PC-3 (cell line): ENCODE data around the gene CLEC17A. TPM values are rescaled to one million over a fixed set of nuclear protein-coding genes. Genes with fewer than 3 reads are reported as not detected.
"Not testable (repeated sequence)": the region's sequence is repeated elsewhere in the genome, so short reads cannot be mapped to it uniquely, and the experiment has no call there.

ENCODE experiments used
- ATAC-seq: fragments of 200-7000 bp; cut with Tn5 transposase; 2 replicates; pipeline ENCODE4 v1.9.1; 2020; ENCODE audit warnings: mild to moderate bottlenecking, moderate library complexity
- BruUV-seq: library from RNA; stranded (reverse); fragments of 400-500 nt; replicated peaks from 2 replicates; lab custom pipeline; 2021; lab: Mats Ljungman, UMichigan
- CTCF ChIA-PET: fragments of 300-600 bp; sonication (Branson Sonifier 250); formaldehyde crosslinking; loops from one replicate; lab custom pipeline; 2022; ENCODE audit warnings: antibody characterized with exemption; lab: Charles Lee
- POLR2A ChIA-PET: fragments of 300-600 bp; sonication (Branson Sonifier 250); formaldehyde crosslinking; loops from one replicate; lab custom pipeline; 2022; ENCODE audit warnings: antibody characterized with exemption; ENCODE audit not compliant: unreplicated experiment; lab: Charles Lee
- DNase-seq: peaks from one replicate; pipeline ENCODE4 v3.0.0-alpha.2; 2015
- H2AFZ ChIP-seq: fragments of 300-600 bp; sonication (generic); 2 replicates; pipeline ENCODE4 v1.6.0; 2016; ENCODE audit warnings: antibody characterized with exemption, low read length
- H3F3A ChIP-seq: fragments of 300-600 bp; sonication (generic); one replicate; pipeline ENCODE4 v1.6.0; 2017; ENCODE audit warnings: antibody characterized with exemption, low read length, control low read depth, mild to moderate bottlenecking; ENCODE audit not compliant: unreplicated experiment
- H3K27ac ChIP-seq: fragments of 300-600 bp; sonication (generic); 2 replicates; pipeline ENCODE4 v1.5.1; 2016; ENCODE audit warnings: mild to moderate bottlenecking, low read length
- H3K27me3 ChIP-seq: fragments of 300-600 bp; sonication (generic); 2 replicates; pipeline ENCODE4 v1.6.1; 2016; ENCODE audit warnings: low read length, mixed read lengths
- H3K36me3 ChIP-seq: fragments of 300-600 bp; sonication (generic); 2 replicates; pipeline ENCODE4 v1.6.1; 2016; ENCODE audit warnings: low read depth, mixed run types, low read length, mixed read lengths
- H3K4me1 ChIP-seq: fragments of 300-600 bp; sonication (generic); 2 replicates; pipeline ENCODE4 v1.5.1; 2016; ENCODE audit warnings: low read length; ENCODE audit not compliant: insufficient read depth
- H3K4me2 ChIP-seq: fragments of 300-600 bp; sonication (generic); 2 replicates; pipeline ENCODE4 v1.6.0; 2016; ENCODE audit warnings: low read length
- H3K4me3 ChIP-seq: fragments of 300-600 bp; sonication (generic); 2 replicates; pipeline ENCODE4 v1.5.1; 2016; ENCODE audit warnings: mild to moderate bottlenecking, low read length, mixed read lengths
- H3K79me2 ChIP-seq: fragments of 300-600 bp; sonication (generic); 2 replicates; pipeline ENCODE4 v1.6.1; 2017; ENCODE audit warnings: low read length, mixed read lengths
- H3K9ac ChIP-seq: fragments of 300-600 bp; sonication (generic); 2 replicates; pipeline ENCODE4 v1.6.0; 2016; ENCODE audit warnings: mild to moderate bottlenecking, low read length
- H3K9me2 ChIP-seq: fragments of 300-600 bp; sonication (generic); replicated peaks from 2 replicates; pipeline ENCODE4 v1.6.1; 2016; ENCODE audit warnings: mixed run types, low read length, mixed read lengths
- H3K9me3 ChIP-seq: fragments of 300-600 bp; sonication (generic); 2 replicates; pipeline ENCODE4 v1.6.1; 2016; ENCODE audit warnings: low read length, mixed read lengths
- H4K20me1 ChIP-seq: fragments of 300-600 bp; sonication (generic); 2 replicates; pipeline ENCODE4 v1.6.1; 2016; ENCODE audit warnings: low read length, mixed read lengths
- EZH2 ChIP-seq: fragments of 300-600 bp; sonication (generic); IDR thresholded peaks from one replicate; pipeline ENCODE4 v1.6.1; 2017; ENCODE audit warnings: antibody characterized with exemption, mild to moderate bottlenecking, low read length; ENCODE audit not compliant: unreplicated experiment
- EZH2phosphoT487 ChIP-seq: fragments of 300-600 bp; sonication (generic); IDR thresholded peaks from 2 replicates; pipeline ENCODE4 v1.6.1; 2018; ENCODE audit warnings: mild to moderate bottlenecking, antibody characterized with exemption, low read length, borderline replicate concordance
- intact Hi-C: fragments of 100-400 bp; cut with micrococcal nuclease; formaldehyde crosslinking; loops from 2 replicates; pipeline ENCODE4 v1.9.0; 2023
- total RNA-seq: library from RNA; depleted of rRNA; stranded (reverse); fragments of >200 nt; gene quantifications from 2 replicates; pipeline ENCODE4 v1.2.3, GENCODE V29; 2014
- TF ChIP-seq, protein P1 (sequence below): fragments of 300-600 bp; sonication (generic); conservative IDR thresholded peaks from 2 replicates; pipeline ENCODE4 v1.5.1; 2017; ENCODE audit warnings: antibody characterized with exemption, low read depth, mild to moderate bottlenecking, low read length

CLEC17A gene
- total RNA-seq, 1 experiment from 2014 or later, result not detected

DNA sequence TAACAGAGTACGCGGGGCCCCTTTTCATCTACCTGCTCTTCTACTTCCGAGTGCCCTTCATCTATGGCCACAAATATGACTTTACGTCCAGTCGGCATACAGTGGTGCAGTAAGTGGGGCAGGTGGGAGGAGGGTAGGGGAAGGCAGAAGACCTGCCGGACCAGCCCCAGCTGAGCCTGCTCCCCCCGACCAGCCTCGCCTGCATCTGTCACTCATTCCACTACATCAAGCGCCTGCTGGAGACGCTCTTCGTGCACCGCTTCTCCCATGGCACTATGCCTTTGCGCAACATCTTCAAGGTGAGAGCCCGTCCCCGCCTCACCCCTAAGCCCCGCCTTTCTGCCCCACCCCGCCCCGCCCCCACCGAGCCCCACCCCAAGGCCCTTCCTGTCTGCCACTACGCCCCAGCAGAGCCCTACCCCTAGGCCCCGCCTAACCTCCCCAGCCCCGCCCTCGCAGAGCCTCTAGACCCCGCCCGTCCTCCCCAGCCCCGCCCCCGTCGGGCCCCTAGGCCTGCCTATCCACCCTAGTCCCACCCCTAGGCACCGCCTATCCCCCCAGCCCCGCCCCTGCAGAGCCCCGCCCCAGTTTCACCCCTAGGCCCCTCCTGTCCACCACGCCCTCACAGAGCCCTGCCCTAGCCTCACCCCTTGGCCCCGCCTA lies 18.8 kb upstream of the CLEC17A start:
- Histone ChIP-seq H3K9ac (no peak overlapping the region), H3K27me3 (no peaks in the 10 kb centered on the region), H2AFZ (no peak overlapping the region), H3K27ac (no peak overlapping the region), H3K9me3 (no peaks in the 10 kb centered on the region), H3K9me2 (no peaks in the 10 kb centered on the region), H3K4me1 (no peaks in the 10 kb centered on the region), H3K4me3 (no peak overlapping the region), H4K20me1 (no peaks in the 10 kb centered on the region), H3K36me3 (peaks cover 8% of the 10 kb centered on the region; the same call in 1 of the 2 replicates), H3K4me2 (no peak overlapping the region), H3K79me2 (peaks cover 40% of the 10 kb centered on the region), H3F3A (no peaks in the 10 kb centered on the region)
- POLR2A ChIA-PET, result no interaction called here
- CTCF ChIA-PET, result no interaction called here
- peak; percentile 54 for DNase-seq
- TF ChIP-seq EZH2phosphoT487 (no peak), EZH2 (no peak)
- TF ChIP-seq, protein P1, sequence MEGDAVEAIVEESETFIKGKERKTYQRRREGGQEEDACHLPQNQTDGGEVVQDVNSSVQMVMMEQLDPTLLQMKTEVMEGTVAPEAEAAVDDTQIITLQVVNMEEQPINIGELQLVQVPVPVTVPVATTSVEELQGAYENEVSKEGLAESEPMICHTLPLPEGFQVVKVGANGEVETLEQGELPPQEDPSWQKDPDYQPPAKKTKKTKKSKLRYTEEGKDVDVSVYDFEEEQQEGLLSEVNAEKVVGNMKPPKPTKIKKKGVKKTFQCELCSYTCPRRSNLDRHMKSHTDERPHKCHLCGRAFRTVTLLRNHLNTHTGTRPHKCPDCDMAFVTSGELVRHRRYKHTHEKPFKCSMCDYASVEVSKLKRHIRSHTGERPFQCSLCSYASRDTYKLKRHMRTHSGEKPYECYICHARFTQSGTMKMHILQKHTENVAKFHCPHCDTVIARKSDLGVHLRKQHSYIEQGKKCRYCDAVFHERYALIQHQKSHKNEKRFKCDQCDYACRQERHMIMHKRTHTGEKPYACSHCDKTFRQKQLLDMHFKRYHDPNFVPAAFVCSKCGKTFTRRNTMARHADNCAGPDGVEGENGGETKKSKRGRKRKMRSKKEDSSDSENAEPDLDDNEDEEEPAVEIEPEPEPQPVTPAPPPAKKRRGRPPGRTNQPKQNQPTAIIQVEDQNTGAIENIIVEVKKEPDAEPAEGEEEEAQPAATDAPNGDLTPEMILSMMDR, result no peak
- intact Hi-C loops, result no loop called here
- no TSS peak for BruUV-seq
- ATAC-seq, result peak; percentile 21

DNA sequence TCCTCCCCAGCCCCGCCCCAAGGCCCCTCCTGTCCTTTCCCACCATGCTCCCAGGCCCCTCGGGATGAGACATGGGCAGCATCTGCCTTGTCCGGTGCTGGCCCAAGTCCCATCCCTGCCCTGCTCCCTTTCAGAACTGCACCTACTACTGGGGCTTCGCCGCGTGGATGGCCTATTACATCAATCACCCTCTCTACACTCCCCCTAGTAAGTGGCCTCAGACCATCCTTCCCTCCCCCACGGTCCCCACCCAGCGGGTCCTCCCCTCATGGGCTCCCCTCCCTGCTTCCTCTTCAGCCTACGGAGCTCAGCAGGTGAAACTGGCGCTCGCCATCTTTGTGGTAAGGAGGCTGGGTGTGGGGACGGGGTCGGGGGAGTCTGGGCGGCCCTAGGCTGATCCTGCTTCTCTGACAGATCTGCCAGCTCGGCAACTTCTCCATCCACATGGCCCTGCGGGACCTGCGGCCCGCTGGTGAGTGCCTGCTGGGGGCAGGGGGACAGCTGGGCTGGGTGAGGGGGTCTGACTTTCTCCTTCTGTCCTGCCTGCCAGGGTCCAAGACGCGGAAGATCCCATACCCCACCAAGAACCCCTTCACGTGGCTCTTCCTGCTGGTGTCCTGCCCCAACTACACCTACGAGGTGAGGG lies 18.1 kb upstream of the CLEC17A start:
- H3K4me2 ChIP-seq, H3K36me3 ChIP-seq, POLR2A ChIA-PET, H3K27ac ChIP-seq, H3K27me3 ChIP-seq, H3K9me3 ChIP-seq, intact Hi-C loops, ATAC-seq, H3K4me1 ChIP-seq, H3K9ac ChIP-seq, H2AFZ ChIP-seq, CTCF ChIA-PET, DNase-seq, H3F3A ChIP-seq, H3K9me2 ChIP-seq, H3K4me3 ChIP-seq, H4K20me1 ChIP-seq: not testable (repeated sequence)
- peaks cover 40% of the 10 kb centered on the region for H3K79me2 ChIP-seq
- BruUV-seq, result TSS peak; percentile 77

DNA sequence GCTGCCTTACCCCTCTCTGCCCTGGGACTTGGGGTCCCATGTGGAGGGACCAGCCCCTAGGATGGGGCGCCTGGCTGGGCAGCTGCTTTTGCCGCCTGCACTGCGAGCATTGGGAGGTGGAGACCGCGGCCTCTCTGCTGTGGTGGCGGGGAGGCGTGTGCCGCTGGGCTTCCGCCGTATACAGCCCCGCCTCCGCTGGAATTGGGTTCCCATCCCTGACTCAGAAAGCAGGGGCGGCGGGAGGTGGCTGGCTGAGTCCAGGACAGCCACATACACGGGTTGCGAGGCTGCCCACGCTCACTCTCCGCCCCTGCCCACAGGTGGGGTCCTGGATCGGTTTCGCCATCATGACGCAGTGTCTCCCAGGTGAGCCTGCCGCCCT lies 17.6 kb upstream of the CLEC17A start:
- DNase-seq, result no peak
- no TSS peak for BruUV-seq

More for the DNA sequence above, 17.6 kb upstream of the CLEC17A start:
- ATAC-seq, result no peak
- Histone ChIP-seq H3K9me3 (no peaks in the 10 kb centered on the region), H3K27me3 (no peaks in the 10 kb centered on the region), H3K27ac (no peak overlapping the region), H3K4me2 (no peak overlapping the region), H3K4me1 (no peaks in the 10 kb centered on the region), H3K79me2 (peaks cover 39% of the 10 kb centered on the region), H2AFZ (no peak overlapping the region), H3K9ac (no peak overlapping the region), H3F3A (no peaks in the 10 kb centered on the region), H3K36me3 (peaks cover 8% of the 10 kb centered on the region; the same call in 1 of the 2 replicates), H4K20me1 (no peaks in the 10 kb centered on the region), H3K9me2 (no peaks in the 10 kb centered on the region), H3K4me3 (no peak overlapping the region)
- intact Hi-C loops, result no loop called here
- TF ChIP-seq EZH2phosphoT487 (no peak), EZH2 (no peak)
- TF ChIP-seq, protein P1, result no peak
- CTCF ChIA-PET, result no interaction called here
- POLR2A ChIA-PET, result no interaction called here
